Esophagus muscularis mucosa (tissue), 4 donors: ENCODE data around the gene CEP192.

Source experiments
- EP300 ChIP-seq: sonication (generic); formaldehyde crosslinking; IDR thresholded peaks from one replicate; pipeline ENCODE4 v1.6.1; 2017; ENCODE audit warnings: antibody characterized with exemption
- POLR2AphosphoS5 ChIP-seq, 2 donors: sonication (generic); formaldehyde crosslinking; IDR thresholded peaks; one replicate each; pipeline ENCODE4 v1.6.1; 2017; ENCODE audit warnings: antibody characterized with exemption in 2 of 2
- TF ChIP-seq, protein P1 (sequence below), 3 experiments: fragments of 200-600 bp in 2 of 3; fragments of 450-650 bp in 1 of 3; sonication (generic) in 2 of 3; IDR thresholded peaks; one replicate each; pipeline ENCODE4 v1.5.1; 2017 to 2019; ENCODE audit warnings: antibody characterized with exemption in 3 of 3, mild to moderate bottlenecking in 2 of 3, moderate library complexity in 1 of 3

DNA sequence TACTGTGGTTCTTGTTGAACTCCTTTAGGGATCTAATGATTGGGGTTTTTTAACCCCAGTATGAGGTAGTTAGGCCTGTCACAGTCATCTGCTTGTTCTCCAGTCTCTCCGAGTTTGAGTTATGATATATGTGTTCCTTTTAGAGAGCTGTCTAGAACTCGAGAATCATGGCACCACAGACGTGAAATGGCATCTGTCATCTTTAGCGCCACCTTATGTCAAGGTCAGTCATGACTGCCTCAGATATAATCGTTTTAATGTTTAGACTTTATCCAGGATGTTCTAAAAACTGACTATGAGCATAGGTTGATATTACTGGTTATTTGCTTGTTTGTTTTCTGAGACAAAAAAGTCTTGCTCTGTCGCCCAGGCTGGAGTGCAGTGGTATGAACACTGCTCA lies 112.2 kb downstream of the CEP192 start:
- no peak for TF ChIP-seq EP300
- TF ChIP-seq, protein P1, sequence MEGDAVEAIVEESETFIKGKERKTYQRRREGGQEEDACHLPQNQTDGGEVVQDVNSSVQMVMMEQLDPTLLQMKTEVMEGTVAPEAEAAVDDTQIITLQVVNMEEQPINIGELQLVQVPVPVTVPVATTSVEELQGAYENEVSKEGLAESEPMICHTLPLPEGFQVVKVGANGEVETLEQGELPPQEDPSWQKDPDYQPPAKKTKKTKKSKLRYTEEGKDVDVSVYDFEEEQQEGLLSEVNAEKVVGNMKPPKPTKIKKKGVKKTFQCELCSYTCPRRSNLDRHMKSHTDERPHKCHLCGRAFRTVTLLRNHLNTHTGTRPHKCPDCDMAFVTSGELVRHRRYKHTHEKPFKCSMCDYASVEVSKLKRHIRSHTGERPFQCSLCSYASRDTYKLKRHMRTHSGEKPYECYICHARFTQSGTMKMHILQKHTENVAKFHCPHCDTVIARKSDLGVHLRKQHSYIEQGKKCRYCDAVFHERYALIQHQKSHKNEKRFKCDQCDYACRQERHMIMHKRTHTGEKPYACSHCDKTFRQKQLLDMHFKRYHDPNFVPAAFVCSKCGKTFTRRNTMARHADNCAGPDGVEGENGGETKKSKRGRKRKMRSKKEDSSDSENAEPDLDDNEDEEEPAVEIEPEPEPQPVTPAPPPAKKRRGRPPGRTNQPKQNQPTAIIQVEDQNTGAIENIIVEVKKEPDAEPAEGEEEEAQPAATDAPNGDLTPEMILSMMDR (IDR thresholded peaks at IDR 0.05), result peak in 1 of 3 experiments; percentile 20
- TF ChIP-seq POLR2AphosphoS5 (IDR thresholded peaks at IDR 0.05), result no peak
